Large intestine (tissue), 3 donors: ENCODE results near the gene IFIT1B. TPM values are rescaled to one million over a fixed set of nuclear protein-coding genes. Genes with fewer than 3 reads are reported as not detected.
"Not testable (repeated sequence)": the region's sequence is repeated elsewhere in the genome, so short reads cannot be mapped to it uniquely, and the experiment has no call there.

Experiments used
- DNase-seq, 2 donors: peaks; one replicate each; pipeline versions ENCODE4 v3.0.0 to v3.0.0-alpha.2; 2013
- H3K27ac ChIP-seq: one replicate; pipeline ENCODE4 v1.5.1; 2013; ENCODE audit warnings: low read length
- H3K27me3 ChIP-seq: 2 replicates; pipeline ENCODE4 v1.6.1; 2013; ENCODE audit warnings: low read length; ENCODE audit not compliant: control insufficient read depth, insufficient read depth
- H3K36me3 ChIP-seq: 2 replicates; pipeline ENCODE4 v1.6.1; 2013; ENCODE audit warnings: low read length; ENCODE audit not compliant: control insufficient read depth, insufficient read depth
- H3K4me1 ChIP-seq: one replicate; pipeline ENCODE4 v1.6.1; 2013; ENCODE audit warnings: low read length; ENCODE audit not compliant: control insufficient read depth, insufficient read depth
- H3K4me3 ChIP-seq: one replicate; pipeline ENCODE4 v1.5.1; 2013; ENCODE audit warnings: low read length
- H3K9me3 ChIP-seq: one replicate; pipeline ENCODE4 v1.6.1; 2013; ENCODE audit warnings: mild to moderate bottlenecking, low read depth, low read length, moderate library complexity; ENCODE audit not compliant: control insufficient read depth
- WGBS: methylation state at CpG from one replicate; pipeline ENCODE4 v1.1.5; 2013; ENCODE audit warnings: low lambda C conversion rate; ENCODE audit not compliant: insufficient coverage; 5-methylcytosine and 5-hydroxymethylcytosine counted together
- polyA plus RNA-seq: library from polyadenylated mRNA; unstranded; fragments of 120-200 nt; gene quantifications from one replicate; pipeline ENCODE4 v1.2.1, GENCODE V29; 2013

The IFIT1B gene
- polyA plus RNA-seq, 1 donor = 0.34 TPM

DNA sequence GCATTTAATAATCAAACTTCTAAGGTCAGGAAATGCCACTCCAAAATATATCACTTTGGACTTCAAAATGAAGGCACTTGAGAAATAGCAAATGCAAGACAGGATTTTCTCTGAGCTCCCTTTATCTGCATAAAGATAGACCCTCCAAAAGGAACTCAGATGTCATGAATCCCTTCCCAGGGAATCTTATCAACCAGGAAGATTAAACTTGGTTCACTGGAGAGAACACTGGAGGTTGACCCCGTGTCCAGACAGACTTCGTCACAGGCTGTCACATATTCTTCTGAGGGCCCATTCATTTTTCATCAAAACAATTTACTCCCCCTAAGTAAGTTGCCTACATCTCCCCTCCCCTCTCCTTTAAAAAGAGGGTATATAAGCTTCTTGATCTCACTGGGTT, 28.9 kb upstream of the IFIT1B start:
- Histone ChIP-seq H3K9me3 (peaks cover 5% of the 10 kb centered on the region), H3K36me3 (no peaks in the 10 kb centered on the region), H3K27ac (peak overlapping the region; percentile 95), H3K4me1 (peaks cover 55% of the 10 kb centered on the region), H3K27me3 (no peaks in the 10 kb centered on the region), H3K4me3 (no peak overlapping the region)
- no CpG with 5 or more reads among the region's 2 CpGs for WGBS
- peak in 1 of 2 donors; percentile 54 for DNase-seq

DNA sequence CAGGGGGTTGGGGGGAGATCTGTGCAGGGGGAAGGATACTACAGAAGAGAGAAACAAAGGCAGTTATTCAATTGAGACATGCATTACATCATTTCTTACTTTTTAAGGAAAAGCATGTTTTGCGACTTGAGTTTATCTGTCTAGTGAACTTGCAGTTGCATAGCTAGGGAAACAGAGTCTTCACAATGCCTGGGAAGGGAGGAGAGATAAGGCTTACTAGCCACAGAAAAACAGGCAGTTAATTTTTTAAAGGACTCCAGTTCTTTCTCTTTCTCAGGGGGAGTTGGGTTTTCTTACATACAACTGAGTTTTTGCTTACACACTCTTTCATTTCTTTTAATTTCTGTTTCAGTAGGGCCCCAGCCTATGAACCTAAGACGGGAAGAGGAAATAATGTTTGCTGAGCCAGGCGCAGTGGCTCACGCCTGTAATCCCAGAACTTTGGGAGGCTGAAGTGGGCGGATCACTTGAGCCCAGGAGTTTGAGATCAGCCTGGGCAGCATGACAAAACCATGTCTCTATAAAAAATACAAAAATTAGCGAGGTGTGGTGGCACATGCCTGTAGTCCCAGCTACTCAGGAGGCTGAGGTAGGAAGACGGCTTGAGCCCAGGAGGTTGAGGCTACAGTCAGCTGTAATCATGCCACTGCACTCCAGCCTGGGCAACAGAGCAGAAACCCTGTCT, 27.1 kb upstream of the IFIT1B start:
- Histone ChIP-seq H3K27ac (peak overlapping the region; percentile 95), H3K4me1 (peaks cover 52% of the 10 kb centered on the region)
- WGBS = 20% methylated on average over 1 of the region's 7 CpGs
- H3K27me3 ChIP-seq, H3K4me3 ChIP-seq, H3K36me3 ChIP-seq, H3K9me3 ChIP-seq: not testable (repeated sequence)
- DNase-seq = peak in 1 of 2 donors; percentile 72

GRCh38 chr10:89351412-89351779, 26.5 kb upstream of the IFIT1B start:
- Histone ChIP-seq H3K27ac (peak overlapping the region; percentile 95), H3K36me3 (no peaks in the 10 kb centered on the region), H3K27me3 (no peaks in the 10 kb centered on the region), H3K4me1 (peaks cover 52% of the 10 kb centered on the region), H3K4me3 (no peak overlapping the region), H3K9me3 (peaks cover 5% of the 10 kb centered on the region)
- DNase-seq = no peak
- 40% methylated on average over 1 of the region's 1 CpG for WGBS

- Histone ChIP-seq H3K4me3 (no peak overlapping the region), H3K27ac (peak overlapping the region; percentile 95), H3K36me3 (no peaks in the 10 kb centered on the region), H3K9me3 (peaks cover 5% of the 10 kb centered on the region), H3K4me1 (peaks cover 47% of the 10 kb centered on the region), H3K27me3 (no peaks in the 10 kb centered on the region)
- WGBS = 12% methylated on average over 5 of the region's 12 CpGs
- peak; percentile 76 to 94 for DNase-seq
These were observed 25.9 kb upstream of the IFIT1B start for GRCh38 chr10:89351780-89352597.

GRCh38 chr10:89352802-89353201, 25.1 kb upstream of the IFIT1B start:
- peaks cover 46% of the 10 kb centered on the region for H3K4me1 ChIP-seq
- no peaks in the 10 kb centered on the region for H3K36me3 ChIP-seq
- H3K27ac ChIP-seq = peak overlapping the region; percentile 95
- H3K9me3 ChIP-seq = peaks cover 5% of the 10 kb centered on the region
- H3K27me3 ChIP-seq = no peaks in the 10 kb centered on the region
- no peak for DNase-seq
- no CpG with 5 or more reads among the region's 4 CpGs for WGBS
- no peak overlapping the region for H3K4me3 ChIP-seq

- Histone ChIP-seq H3K27ac (no peak overlapping the region), H3K4me3 (no peak overlapping the region), H3K36me3 (no peaks in the 10 kb centered on the region), H3K4me1 (peaks cover 24% of the 10 kb centered on the region), H3K9me3 (peaks cover 5% of the 10 kb centered on the region), H3K27me3 (no peaks in the 10 kb centered on the region)
- DNase-seq = no peak
- WGBS = no CpG with 5 or more reads among the region's 2 CpGs
These were observed 22.4 kb upstream of the IFIT1B start for GRCh38 chr10:89355394-89355931.

- no CpG with 5 or more reads among the region's 1 CpG for WGBS
- no peaks in the 10 kb centered on the region for H3K36me3 ChIP-seq
- no peak for DNase-seq
- H3K27me3 ChIP-seq = no peaks in the 10 kb centered on the region
- no peak overlapping the region for H3K4me3 ChIP-seq
- H3K27ac ChIP-seq = no peak overlapping the region
- H3K9me3 ChIP-seq = peaks cover 5% of the 10 kb centered on the region
- peaks cover 17% of the 10 kb centered on the region for H3K4me1 ChIP-seq
These were observed 20.8 kb upstream of the IFIT1B start for GRCh38 chr10:89357096-89357495.

DNA sequence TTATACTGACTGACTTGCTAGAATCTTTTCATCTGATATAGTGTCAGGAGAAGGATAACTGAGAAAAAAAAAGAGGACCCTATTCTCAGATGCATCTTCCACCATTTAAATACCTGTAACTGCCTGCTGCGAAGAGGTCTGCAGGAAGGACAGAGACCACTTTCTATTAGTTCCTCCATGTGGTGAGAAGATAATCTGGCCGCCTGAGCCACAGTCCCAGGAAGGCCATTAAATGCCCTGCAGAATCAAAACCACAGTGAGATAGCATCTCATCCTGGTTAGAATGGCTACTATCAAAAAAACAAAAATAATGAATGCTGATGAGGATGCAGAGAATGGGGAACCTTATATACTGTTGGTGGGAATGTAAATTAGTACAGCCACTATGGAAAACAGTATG, 19.9 kb upstream of the IFIT1B start:
- H3K4me3 ChIP-seq = no peak overlapping the region
- no CpG with 5 or more reads among the region's 2 CpGs for WGBS
- H3K9me3 ChIP-seq = peaks cover 5% of the 10 kb centered on the region
- peaks cover 10% of the 10 kb centered on the region for H3K4me1 ChIP-seq
- no peaks in the 10 kb centered on the region for H3K36me3 ChIP-seq
- no peak for DNase-seq
- H3K27me3 ChIP-seq = no peaks in the 10 kb centered on the region
- no peak overlapping the region for H3K27ac ChIP-seq

- Histone ChIP-seq H3K4me3 (no peak overlapping the region), H3K27ac (no peak overlapping the region), H3K27me3 (no peaks in the 10 kb centered on the region), H3K9me3 (no peaks in the 10 kb centered on the region), H3K36me3 (no peaks in the 10 kb centered on the region), H3K4me1 (peaks cover 10% of the 10 kb centered on the region)
- DNase-seq = peak in 1 of 2 donors; percentile 63
These were observed 17.7 kb upstream of the IFIT1B start for GRCh38 chr10:89360157-89360556.

DNA sequence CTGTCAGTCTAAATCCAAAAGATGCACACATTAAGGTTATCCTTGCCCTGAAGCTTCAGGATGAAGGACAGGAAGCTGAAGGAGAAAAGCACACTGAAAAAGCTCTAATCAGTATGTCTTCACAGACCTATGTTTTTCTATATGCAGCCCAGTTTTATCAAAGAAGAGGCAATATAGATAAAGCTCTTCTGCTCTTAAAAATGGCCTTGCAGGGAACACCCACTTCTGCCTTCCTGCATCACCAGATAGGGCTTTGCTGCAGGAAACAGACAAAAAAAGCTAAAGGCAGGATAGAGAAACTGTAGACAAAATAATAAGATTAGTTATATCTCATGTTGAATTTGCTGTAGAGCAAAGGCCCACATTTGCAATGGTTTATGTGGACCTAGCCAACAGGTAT, 14.9 kb upstream of the IFIT1B start:
- Histone ChIP-seq H3K36me3 (no peaks in the 10 kb centered on the region), H3K27ac (no peak overlapping the region)
- DNase-seq = no peak

More for the DNA sequence above, 14.9 kb upstream of the IFIT1B start:
- Histone ChIP-seq H3K27me3 (no peaks in the 10 kb centered on the region), H3K9me3 (no peaks in the 10 kb centered on the region), H3K4me1 (peaks cover 18% of the 10 kb centered on the region), H3K4me3 (no peak overlapping the region)
